Measurements from ENCODE around the gene RSPH4A.

The RSPH4A gene

DNA sequence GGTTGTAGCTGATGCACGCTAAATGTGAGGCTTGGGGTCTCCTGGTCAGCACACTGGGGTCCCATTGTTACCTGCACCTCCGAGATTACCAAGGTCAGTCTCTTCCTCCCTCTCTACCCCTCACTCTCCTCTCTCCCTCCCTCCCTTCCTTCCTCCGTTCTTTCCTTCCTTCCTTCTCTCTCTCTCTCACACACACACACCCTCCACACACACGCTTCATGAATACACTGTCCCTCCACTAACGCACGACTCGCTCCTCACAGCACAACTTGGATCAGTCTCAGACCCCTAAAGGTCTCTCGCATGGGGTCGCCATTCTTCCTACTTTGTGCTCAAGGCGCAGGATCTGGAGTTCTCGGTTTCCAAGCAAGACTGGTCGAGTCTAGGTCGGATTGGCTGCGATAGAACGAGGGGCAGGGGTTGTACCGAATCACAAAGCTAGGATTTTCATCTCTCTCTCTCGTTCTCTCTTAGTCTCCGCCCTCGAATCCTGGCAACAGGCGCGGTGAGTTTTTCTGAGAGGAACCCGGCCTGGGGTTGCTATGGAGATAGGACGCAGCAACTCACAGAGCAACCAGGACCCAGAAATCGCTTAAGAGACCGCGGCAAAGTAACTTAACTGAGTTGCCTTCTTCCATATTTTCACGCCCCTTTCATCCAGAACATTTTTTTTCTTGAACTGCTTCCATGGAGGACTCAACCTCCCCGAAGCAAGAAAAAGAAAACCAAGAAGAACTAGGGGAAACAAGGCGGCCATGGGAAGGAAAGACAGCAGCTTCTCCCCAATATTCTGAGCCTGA lies at the start of gene RSPH4A:
Gene RSPH4A (plus strand): TSS at position 543 of the 800 bp plus-strand sequence. CDS start 145 bp downstream, at position 688.
- ChIA-PET POLR2A (no interaction called here), CTCF (interaction anchor here (0.7 to 1.5 kb wide), 7 partner anchors 10 to 348 kb away, joined by 3 to 5 read pairs (median 3); partner anchors contain the start of gene RWDD1)

DNA sequence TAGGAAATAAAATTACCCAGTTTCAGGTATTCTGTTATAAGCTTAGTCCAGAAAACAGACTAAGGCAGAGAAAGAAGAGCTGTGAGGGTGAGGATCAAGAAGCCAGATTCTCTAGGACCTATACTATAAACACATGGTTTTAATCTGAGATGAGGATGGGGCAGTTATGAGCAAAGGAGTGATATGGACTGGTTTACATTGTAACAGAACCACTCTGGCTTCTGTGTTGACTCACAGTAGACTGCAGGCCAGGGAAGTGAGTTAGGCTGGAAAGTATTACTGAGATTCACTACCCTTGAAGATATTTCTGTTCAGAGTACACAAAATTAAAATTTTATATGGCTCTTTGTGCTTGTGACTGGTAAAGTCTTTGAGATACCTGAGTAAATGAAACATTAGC lies 48.2 kb upstream of the RSPH4A start:
- ChIA-PET CTCF (interaction anchor here (1.4 kb wide), 1 partner anchor 34 kb away, joined by 3 read pairs; no protein-coding TSS in a partner anchor), POLR2A (no interaction called here)
- DNase-seq (ENCODE audit: extremely low spot score) = no peak
- TF ChIP-seq, protein P1, sequence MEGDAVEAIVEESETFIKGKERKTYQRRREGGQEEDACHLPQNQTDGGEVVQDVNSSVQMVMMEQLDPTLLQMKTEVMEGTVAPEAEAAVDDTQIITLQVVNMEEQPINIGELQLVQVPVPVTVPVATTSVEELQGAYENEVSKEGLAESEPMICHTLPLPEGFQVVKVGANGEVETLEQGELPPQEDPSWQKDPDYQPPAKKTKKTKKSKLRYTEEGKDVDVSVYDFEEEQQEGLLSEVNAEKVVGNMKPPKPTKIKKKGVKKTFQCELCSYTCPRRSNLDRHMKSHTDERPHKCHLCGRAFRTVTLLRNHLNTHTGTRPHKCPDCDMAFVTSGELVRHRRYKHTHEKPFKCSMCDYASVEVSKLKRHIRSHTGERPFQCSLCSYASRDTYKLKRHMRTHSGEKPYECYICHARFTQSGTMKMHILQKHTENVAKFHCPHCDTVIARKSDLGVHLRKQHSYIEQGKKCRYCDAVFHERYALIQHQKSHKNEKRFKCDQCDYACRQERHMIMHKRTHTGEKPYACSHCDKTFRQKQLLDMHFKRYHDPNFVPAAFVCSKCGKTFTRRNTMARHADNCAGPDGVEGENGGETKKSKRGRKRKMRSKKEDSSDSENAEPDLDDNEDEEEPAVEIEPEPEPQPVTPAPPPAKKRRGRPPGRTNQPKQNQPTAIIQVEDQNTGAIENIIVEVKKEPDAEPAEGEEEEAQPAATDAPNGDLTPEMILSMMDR (IDR thresholded peaks at IDR 0.05; ENCODE audit: control extremely low read depth, extremely low read depth, low read depth, missing control alignments) = no peak

More for the DNA sequence above, at the start of gene RSPH4A:
- TF ChIP-seq, protein P1 (IDR thresholded peaks at IDR 0.05; ENCODE audit: control extremely low read depth, extremely low read depth, low read depth, missing control alignments) = peak; percentile 22
- DNase-seq (ENCODE audit: extremely low spot score) = peak; percentile 85

DNA sequence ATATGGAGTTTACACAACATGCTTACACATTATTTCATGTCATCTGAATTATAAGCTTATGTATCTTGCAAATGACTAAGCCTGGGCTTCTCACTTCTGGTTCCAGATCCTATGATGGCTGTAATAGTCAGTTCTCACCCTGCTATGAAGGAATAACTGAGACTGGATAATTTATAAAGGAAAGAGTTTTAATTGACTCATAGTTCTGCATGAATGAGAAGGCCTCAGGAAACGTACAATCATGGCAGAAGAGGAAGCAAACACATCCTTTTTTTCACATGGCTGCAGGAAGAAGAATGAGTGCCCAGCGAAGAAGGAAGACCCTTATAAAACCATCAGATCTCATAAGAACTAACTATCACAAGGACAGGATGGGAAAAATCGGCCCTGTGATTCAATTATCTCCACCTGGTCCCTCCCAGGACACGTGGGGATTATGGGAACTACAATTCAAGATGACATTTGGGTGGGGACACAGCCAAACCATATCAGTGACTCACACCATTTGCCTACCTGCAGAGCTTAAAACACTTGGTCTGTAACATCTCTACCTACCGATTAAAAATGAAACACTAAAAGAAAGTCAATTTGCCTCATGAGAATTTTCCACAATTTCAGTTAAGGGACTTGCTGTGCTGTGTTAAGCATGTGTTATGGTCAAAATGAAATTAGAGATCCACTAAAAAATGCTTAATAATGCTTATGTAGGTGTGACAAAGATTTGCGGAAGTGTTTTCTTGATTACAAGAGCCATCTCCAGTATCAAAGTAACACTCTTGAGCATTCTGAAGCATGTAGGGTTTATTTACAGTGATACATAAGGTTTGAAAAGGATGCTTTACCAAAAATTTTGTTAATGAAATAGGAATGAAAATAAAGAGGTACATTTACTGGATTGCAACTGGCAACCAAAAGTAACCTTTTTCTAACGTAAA lies 47.2 kb upstream of the RSPH4A start:
- ChIA-PET POLR2A (no interaction called here), CTCF (interaction anchor here (1.4 to 2.1 kb wide), 3 partner anchors 34 to 351 kb away, joined by 3 to 5 read pairs (median 5); no protein-coding TSS in a partner anchor)
- TF ChIP-seq, protein P1 (IDR thresholded peaks at IDR 0.05; ENCODE audit: control extremely low read depth, extremely low read depth, low read depth, missing control alignments) = no peak
- DNase-seq (ENCODE audit: extremely low spot score) = no peak

DNA sequence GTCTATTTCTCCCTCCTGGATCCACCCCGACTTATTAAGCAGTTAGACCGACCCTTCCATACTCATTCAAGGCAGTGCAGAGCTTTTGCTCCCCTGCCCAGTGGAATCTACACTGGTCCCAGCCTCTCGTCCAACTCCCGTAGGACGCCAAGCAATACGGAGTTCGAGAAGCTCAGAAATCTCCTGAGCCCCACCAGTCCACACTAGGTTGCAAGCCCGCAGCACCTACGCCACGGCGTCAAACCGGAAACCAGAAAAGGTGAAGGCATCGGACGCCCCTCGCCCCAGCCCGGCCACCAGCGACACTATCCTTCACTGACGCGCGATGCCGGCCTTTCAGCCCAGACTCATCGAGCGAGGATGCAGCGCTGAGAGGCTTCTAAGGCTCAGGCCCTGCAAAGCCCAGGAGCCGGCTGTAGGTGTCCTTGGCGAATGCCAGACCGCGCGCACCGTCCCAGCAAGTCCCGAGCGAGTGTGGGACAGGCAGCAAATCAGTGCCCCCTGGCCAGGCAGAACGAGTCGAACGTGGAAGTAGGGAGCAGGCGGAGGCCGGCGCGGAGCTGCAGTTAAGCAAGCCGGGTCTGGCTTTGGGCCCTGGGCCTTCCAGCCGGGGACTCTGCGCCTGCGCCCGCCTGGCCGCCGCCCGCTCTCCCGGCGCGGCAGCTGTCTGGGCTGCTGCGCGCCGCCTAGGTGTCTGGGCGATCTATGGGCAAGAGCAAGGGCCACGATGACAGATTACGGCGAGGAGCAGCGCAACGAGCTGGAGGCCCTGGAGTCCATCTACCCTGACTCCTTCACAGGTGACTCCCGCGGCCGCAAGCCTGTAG lies 45.2 kb upstream of the RSPH4A start, which contains the start of gene RWDD1:
Gene RWDD1 (plus strand): TSS at position 649 of the 827 bp plus-strand sequence. CDS start 79 bp downstream, at position 728.
- TF ChIP-seq, protein P1 (IDR thresholded peaks at IDR 0.05; ENCODE audit: control extremely low read depth, extremely low read depth, low read depth, missing control alignments) = no peak
- ChIA-PET POLR2A (no interaction called here), CTCF (interaction anchor here (0.8 to 4.7 kb wide), 14 partner anchors 9 to 355 kb away, joined by 3 to 51 read pairs (median 5); no protein-coding TSS in a partner anchor)
- peak; percentile 97 for DNase-seq (ENCODE audit: extremely low spot score)

DNA sequence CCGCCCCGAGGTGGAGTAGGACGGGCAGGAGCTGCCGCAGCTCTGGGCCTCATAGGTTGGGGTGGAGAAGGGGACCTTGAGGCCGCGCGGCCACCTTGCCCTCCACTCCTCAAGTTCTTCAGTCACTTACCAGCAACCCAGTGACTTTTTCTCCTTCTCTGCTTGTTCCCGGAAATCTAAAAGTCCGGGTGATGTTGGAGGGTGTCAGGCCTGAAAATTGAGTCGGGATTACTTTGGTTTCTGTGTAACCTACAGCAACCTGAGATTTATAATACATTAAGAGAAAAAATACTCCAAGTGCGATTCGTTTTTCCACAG lies 44.6 kb upstream of the RSPH4A start:
- DNase-seq (ENCODE audit: extremely low spot score) = no peak
- ChIA-PET CTCF (interaction anchor here (1.0 to 4.7 kb wide), 10 partner anchors 9 to 356 kb away, joined by 3 to 51 read pairs (median 6); no protein-coding TSS in a partner anchor), POLR2A (no interaction called here)
- TF ChIP-seq, protein P1 (IDR thresholded peaks at IDR 0.05; ENCODE audit: control extremely low read depth, extremely low read depth, low read depth, missing control alignments) = no peak
